ENCODE results near the gene HEYL.

- TF ChIP-seq POLR2A (IDR thresholded peaks at IDR 0.05), result no peak
- no peak for TF ChIP-seq CTCF (IDR thresholded peaks at IDR 0.05)
- TF ChIP-seq EP300 (IDR thresholded peaks at IDR 0.05), result no peak
Measured at GRCh38 chr1:39671793-39672550, 32.5 kb upstream of the HEYL start, which contains the start of gene NT5C1A.

Data from tibial nerve (tissue), 4 donors.